ENCODE measurements around the gene SLX9. TPM values are rescaled to one million over a fixed set of nuclear protein-coding genes. Genes with fewer than 3 reads are reported as not detected.

SLX9 gene
- total RNA-seq, 1 donor from 2014 or later: 31.8 TPM

DNA sequence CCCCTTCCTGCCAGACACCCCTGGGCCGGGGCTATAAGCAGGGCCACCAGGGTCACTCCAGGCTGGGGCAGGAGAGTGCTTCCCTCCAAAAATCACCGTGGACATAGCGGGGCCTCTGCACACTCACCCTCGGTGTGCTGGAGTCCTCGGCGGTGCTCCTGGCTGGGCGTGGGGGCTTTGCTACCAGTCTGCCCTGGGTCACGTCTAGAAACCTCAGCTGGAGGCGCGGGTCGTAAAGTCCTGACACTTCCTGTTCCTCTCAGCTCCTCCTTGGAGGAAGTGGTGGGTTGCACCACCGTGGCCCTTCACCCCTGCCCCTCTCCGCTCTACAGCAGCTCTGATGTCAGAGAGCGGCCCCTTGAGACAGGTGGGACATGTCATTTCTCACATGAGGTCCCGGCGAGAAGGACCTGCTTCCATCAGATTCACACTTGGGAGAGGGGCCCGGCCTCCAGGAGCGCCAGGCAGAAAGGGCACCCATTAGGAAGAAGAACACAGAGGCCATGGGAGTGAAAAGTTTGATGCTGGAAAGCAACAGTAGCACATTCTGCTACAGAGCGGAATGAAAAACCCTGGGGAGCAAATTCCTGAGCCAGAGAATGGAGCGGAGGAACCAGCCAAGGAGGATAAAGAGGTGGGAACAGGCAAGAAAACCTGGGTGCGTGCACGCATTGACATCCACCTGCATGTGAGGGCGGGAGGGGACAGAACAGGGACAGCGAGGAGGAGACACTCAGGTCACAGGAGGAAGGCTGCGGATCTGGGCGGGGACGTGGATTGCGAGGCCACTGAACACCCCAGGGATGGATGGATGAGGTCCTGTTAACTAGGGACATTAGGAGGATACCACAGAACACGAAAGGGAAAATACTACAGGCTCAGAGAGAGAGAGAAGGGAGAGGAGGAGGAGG, 18.9 kb upstream of the SLX9 start, which contains the start of gene ITGB2:
ITGB2 (minus strand) TSS at position 206 of the 911 bp plus-strand sequence. CDS start 10,117 bp downstream, outside the sequence.
- no peak for DNase-seq (ENCODE audit: low spot score in 2 of 2, unreplicated experiment in 2 of 2)
- peaks cover 59% of the 10 kb centered on the region for H3K27me3 Mint-ChIP-seq (ENCODE audit: low read depth)
- H3K9me3 Mint-ChIP-seq: no peaks in the 10 kb centered on the region
- TF ChIP-seq, protein P1, sequence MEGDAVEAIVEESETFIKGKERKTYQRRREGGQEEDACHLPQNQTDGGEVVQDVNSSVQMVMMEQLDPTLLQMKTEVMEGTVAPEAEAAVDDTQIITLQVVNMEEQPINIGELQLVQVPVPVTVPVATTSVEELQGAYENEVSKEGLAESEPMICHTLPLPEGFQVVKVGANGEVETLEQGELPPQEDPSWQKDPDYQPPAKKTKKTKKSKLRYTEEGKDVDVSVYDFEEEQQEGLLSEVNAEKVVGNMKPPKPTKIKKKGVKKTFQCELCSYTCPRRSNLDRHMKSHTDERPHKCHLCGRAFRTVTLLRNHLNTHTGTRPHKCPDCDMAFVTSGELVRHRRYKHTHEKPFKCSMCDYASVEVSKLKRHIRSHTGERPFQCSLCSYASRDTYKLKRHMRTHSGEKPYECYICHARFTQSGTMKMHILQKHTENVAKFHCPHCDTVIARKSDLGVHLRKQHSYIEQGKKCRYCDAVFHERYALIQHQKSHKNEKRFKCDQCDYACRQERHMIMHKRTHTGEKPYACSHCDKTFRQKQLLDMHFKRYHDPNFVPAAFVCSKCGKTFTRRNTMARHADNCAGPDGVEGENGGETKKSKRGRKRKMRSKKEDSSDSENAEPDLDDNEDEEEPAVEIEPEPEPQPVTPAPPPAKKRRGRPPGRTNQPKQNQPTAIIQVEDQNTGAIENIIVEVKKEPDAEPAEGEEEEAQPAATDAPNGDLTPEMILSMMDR (IDR thresholded peaks at IDR 0.05; ENCODE audit: unreplicated experiment): no peak
- H3K27ac Mint-ChIP-seq: no peak within 1 kb of the TSS
- H3K4me3 Mint-ChIP-seq: no peak within 1 kb of the TSS
- peaks cover 2% of the 10 kb centered on the region for H3K4me1 Mint-ChIP-seq
- H3K36me3 Mint-ChIP-seq: no peaks in the 10 kb centered on the region

DNA sequence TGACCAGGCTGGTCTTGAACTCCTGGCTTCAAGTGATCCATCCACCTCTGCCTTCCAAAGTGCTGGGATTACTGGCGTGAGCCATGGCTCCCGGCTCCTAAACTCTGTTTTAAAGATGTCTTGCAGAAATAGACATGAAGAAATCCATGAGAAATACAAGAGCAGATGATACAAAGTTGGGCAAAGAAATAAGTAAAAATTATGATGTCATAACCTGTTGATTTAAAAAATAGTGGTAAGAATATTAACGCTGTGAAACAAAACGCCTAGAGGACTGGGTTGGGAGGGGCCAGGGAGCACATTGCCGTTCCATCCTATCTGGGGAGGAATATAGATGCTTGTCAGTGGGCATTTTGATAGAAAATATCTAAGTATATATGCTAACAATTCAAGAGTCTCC, 17.9 kb upstream of the SLX9 start:
- peaks cover 64% of the 10 kb centered on the region for H3K27me3 Mint-ChIP-seq (ENCODE audit: low read depth)
- H3K4me1 Mint-ChIP-seq: peaks cover 3% of the 10 kb centered on the region
- TF ChIP-seq, protein P1 (IDR thresholded peaks at IDR 0.05; ENCODE audit: unreplicated experiment): no peak
- no peak for DNase-seq (ENCODE audit: low spot score in 2 of 2, unreplicated experiment in 2 of 2)
- H3K36me3 Mint-ChIP-seq: no peaks in the 10 kb centered on the region
- no peak overlapping the region for H3K27ac Mint-ChIP-seq
- H3K4me3 Mint-ChIP-seq: no peak overlapping the region
- H3K9me3 Mint-ChIP-seq: no peaks in the 10 kb centered on the region

DNA sequence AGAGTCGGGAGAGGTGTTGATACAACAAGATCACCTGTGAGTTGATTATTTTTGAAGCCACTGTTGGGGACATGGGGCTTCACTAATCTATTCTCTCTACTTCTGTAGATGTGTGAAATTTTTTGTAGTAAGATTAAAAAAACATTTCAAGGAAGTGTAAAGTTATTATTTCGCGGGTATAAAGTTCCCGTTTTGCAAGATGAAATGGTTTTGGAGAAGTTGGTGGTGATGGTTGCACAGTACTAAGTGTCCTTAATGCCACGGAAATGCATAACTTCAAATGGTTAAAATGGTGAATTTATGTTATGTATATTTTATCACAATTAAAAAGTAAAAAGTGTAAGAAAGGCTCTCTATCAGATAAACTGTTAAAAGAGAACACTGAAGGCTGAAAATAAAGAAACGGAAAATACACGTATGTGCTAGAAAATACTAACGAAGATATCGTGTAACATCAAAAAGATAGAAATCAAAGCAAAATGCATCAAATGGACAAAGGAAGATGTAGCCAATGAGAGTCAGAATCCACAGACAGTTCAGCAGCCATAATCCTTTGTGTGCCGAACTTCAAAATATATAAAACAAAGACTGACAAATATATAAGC, 16.2 kb upstream of the SLX9 start:
- Mint-ChIP-seq H3K27ac (no peak overlapping the region), H3K9me3 (no peaks in the 10 kb centered on the region), H3K4me1 (peaks cover 15% of the 10 kb centered on the region), H3K36me3 (no peaks in the 10 kb centered on the region), H3K4me3 (no peak overlapping the region), H3K27me3 (ENCODE audit: low read depth) (peaks cover 62% of the 10 kb centered on the region)
- no peak for DNase-seq (ENCODE audit: low spot score in 2 of 2, unreplicated experiment in 2 of 2)
- TF ChIP-seq, protein P1 (IDR thresholded peaks at IDR 0.05; ENCODE audit: unreplicated experiment): no peak

- H3K27me3 Mint-ChIP-seq (ENCODE audit: low read depth): peaks cover 65% of the 10 kb centered on the region
These were observed 15.0 kb upstream of the SLX9 start for GRCh38 chr21:44924606-44925377.

GRCh38 chr21:44925378-44925755, 14.5 kb upstream of the SLX9 start:
- TF ChIP-seq, protein P1 (IDR thresholded peaks at IDR 0.05; ENCODE audit: unreplicated experiment): no peak
- Mint-ChIP-seq H3K27ac (no peak overlapping the region), H3K4me1 (peaks cover 16% of the 10 kb centered on the region), H3K36me3 (no peaks in the 10 kb centered on the region), H3K27me3 (ENCODE audit: low read depth) (peaks cover 67% of the 10 kb centered on the region), H3K9me3 (no peaks in the 10 kb centered on the region), H3K4me3 (no peak overlapping the region)
- no peak for DNase-seq (ENCODE audit: low spot score in 2 of 2, unreplicated experiment in 2 of 2)

More at GRCh38 chr21:44924606-44925377, 15.0 kb upstream of the SLX9 start:
- TF ChIP-seq, protein P1 (IDR thresholded peaks at IDR 0.05; ENCODE audit: unreplicated experiment): no peak
- H3K9me3 Mint-ChIP-seq: no peaks in the 10 kb centered on the region
- peaks cover 14% of the 10 kb centered on the region for H3K4me1 Mint-ChIP-seq
- H3K4me3 Mint-ChIP-seq: no peak overlapping the region
- no peaks in the 10 kb centered on the region for H3K36me3 Mint-ChIP-seq
- H3K27ac Mint-ChIP-seq: no peak overlapping the region
- no peak for DNase-seq (ENCODE audit: low spot score in 2 of 2, unreplicated experiment in 2 of 2)
